GM19324 (cell line): ENCODE results near the gene MT1E.
"Not testable (repeated sequence)": the region's sequence is repeated elsewhere in the genome, so short reads cannot be mapped to it uniquely, and the experiment has no call there.

Experiments used
- ATAC-seq: cut with Tn5 transposase; IDR thresholded peaks from one replicate; pipeline ENCODE4 v1.9.1; 2021; ENCODE audit warnings: mild to moderate bottlenecking, moderate library complexity; ENCODE audit not compliant: unreplicated experiment, low FRiP score

Gene MT1E

GRCh38 chr16:56606476-56607108 lies 19.0 kb upstream of the MT1E start:
- ATAC-seq, result no peak

GRCh38 chr16:56607109-56607618 lies 18.4 kb upstream of the MT1E start:
- ATAC-seq, result no peak

GRCh38 chr16:56607675-56608042 lies 17.9 kb upstream of the MT1E start:
- no peak for ATAC-seq

GRCh38 chr16:56608043-56608875 lies 17.3 kb upstream of the MT1E start, which contains the start of gene MT2A:
Gene MT2A, plus strand, starts transcription at chr16:56608584. Its CDS starts 72 bp downstream, at chr16:56608656.
- ATAC-seq, result peak; percentile 83

GRCh38 chr16:56608876-56609462 lies 16.6 kb upstream of the MT1E start:
- no peak for ATAC-seq

GRCh38 chr16:56609463-56609921 lies 16.1 kb upstream of the MT1E start:
- no peak for ATAC-seq

- no peak for ATAC-seq
These were observed 15.5 kb upstream of the MT1E start for GRCh38 chr16:56610017-56610608.

- no peak for ATAC-seq
These were observed 14.9 kb upstream of the MT1E start for GRCh38 chr16:56610609-56611111.

- ATAC-seq, result no peak
These were observed 14.2 kb upstream of the MT1E start for GRCh38 chr16:56611281-56611833.

GRCh38 chr16:56613706-56614105 lies 11.9 kb upstream of the MT1E start:
- ATAC-seq, result no peak

- ATAC-seq, result no peak
These were observed 11.0 kb upstream of the MT1E start for GRCh38 chr16:56614549-56614991.

GRCh38 chr16:56615353-56615752 lies 10.2 kb upstream of the MT1E start:
- ATAC-seq, result no peak

- ATAC-seq, result no peak
These were observed 8.9 kb upstream of the MT1E start for GRCh38 chr16:56616608-56617211.

- no peak for ATAC-seq
These were observed 8.1 kb upstream of the MT1E start for GRCh38 chr16:56617212-56618085.

- ATAC-seq, result no peak
These were observed 7.4 kb upstream of the MT1E start for GRCh38 chr16:56618138-56618537.

GRCh38 chr16:56620339-56620897 lies 5.2 kb upstream of the MT1E start:
- ATAC-seq, result no peak

- ATAC-seq, result not testable (repeated sequence)
These were observed 3.7 kb upstream of the MT1E start for GRCh38 chr16:56621665-56622445.

GRCh38 chr16:56623184-56623583 lies 2.4 kb upstream of the MT1E start:
- not testable (repeated sequence) for ATAC-seq
